GM23338 (cell line): ENCODE results near the gene SBF2. TPM values are rescaled to one million over a fixed set of nuclear protein-coding genes. Genes with fewer than 3 reads are reported as not detected.

Experiments
- ATAC-seq: fragments of 200-7000 bp; cut with Tn5 transposase; 3 replicates; pipeline ENCODE4 v1.9.1; 2020
- DNase-seq: peaks from one replicate; pipeline ENCODE4 v3.0.0-alpha.2; 2015; ENCODE audit warnings: low spot score
- H2AFZ ChIP-seq: fragments of 200-600 bp; sonication (generic); 2 replicates; pipeline ENCODE4 v1.8.0; 2016; ENCODE audit warnings: antibody characterized with exemption, mild to moderate bottlenecking, moderate library complexity
- H3F3A ChIP-seq: fragments of 200-600 bp; sonication (generic); replicated peaks from 2 replicates; pipeline ENCODE4 v1.8.0; 2017; ENCODE audit warnings: antibody characterized with exemption, mixed run types, low read depth
- H3K27ac ChIP-seq: fragments of 200-600 bp; sonication (generic); 2 replicates; pipeline ENCODE4 v1.6.1; 2016; ENCODE audit warnings: low read depth
- H3K27me3 ChIP-seq: fragments of 200-600 bp; sonication (generic); 2 replicates; pipeline ENCODE4 v1.8.0; 2016; ENCODE audit warnings: mild to moderate bottlenecking, mixed run types, moderate library complexity; ENCODE audit not compliant: insufficient read depth
- H3K36me3 ChIP-seq: fragments of 200-600 bp; sonication (generic); 2 replicates; pipeline ENCODE4 v1.8.0; 2016; ENCODE audit warnings: mild to moderate bottlenecking; ENCODE audit not compliant: insufficient read depth
- H3K4me1 ChIP-seq: fragments of 200-600 bp; sonication (generic); 2 replicates; pipeline ENCODE4 v1.8.0; 2016; ENCODE audit warnings: mild to moderate bottlenecking, moderate library complexity; ENCODE audit not compliant: insufficient read depth
- H3K4me2 ChIP-seq: fragments of 200-600 bp; sonication (generic); 2 replicates; pipeline ENCODE4 v1.7.1; 2017; ENCODE audit warnings: mixed run types
- H3K4me3 ChIP-seq: fragments of 200-600 bp; sonication (generic); 2 replicates; pipeline ENCODE4 v1.6.1; 2016; ENCODE audit warnings: mixed run types
- H3K79me2 ChIP-seq: fragments of 200-600 bp; sonication (generic); replicated peaks from 2 replicates; pipeline ENCODE4 v1.8.0; 2017; ENCODE audit warnings: mild to moderate bottlenecking; ENCODE audit not compliant: insufficient read depth
- H3K9me2 ChIP-seq: fragments of 200-600 bp; sonication (generic); 2 replicates; pipeline ENCODE4 v1.8.0; 2017; ENCODE audit not compliant: insufficient read depth
- H4K20me1 ChIP-seq: fragments of 200-600 bp; sonication (generic); replicated peaks from 2 replicates; pipeline ENCODE4 v1.8.0; 2017; ENCODE audit warnings: mild to moderate bottlenecking; ENCODE audit not compliant: insufficient read depth
- H3K27ac Mint-ChIP-seq: 2 replicates; pipeline ENCODE4 v1.8.0; 2020; ENCODE audit warnings: inconsistent platforms, mild to moderate bottlenecking, moderate library complexity, mixed read lengths
- H3K27me3 Mint-ChIP-seq: 3 replicates; pipeline ENCODE4 v1.8.0; 2022; ENCODE audit warnings: low read depth, mild to moderate bottlenecking, moderate library complexity, mixed read lengths, inconsistent platforms; ENCODE audit not compliant: insufficient read depth, poor library complexity
- H3K36me3 Mint-ChIP-seq: 3 replicates; pipeline ENCODE4 v1.8.0; 2021; ENCODE audit warnings: low read depth, mild to moderate bottlenecking, inconsistent platforms, moderate library complexity, mixed read lengths
- H3K4me1 Mint-ChIP-seq: 3 replicates; pipeline ENCODE4 v1.8.0; 2020; ENCODE audit warnings: mild to moderate bottlenecking, inconsistent platforms, mixed read lengths
- H3K4me3 Mint-ChIP-seq: 3 replicates; pipeline ENCODE4 v1.8.0; 2021; ENCODE audit warnings: moderate library complexity, mild to moderate bottlenecking, inconsistent platforms, mixed read lengths
- H3K9me3 Mint-ChIP-seq: 3 replicates; pipeline ENCODE4 v1.8.0; 2020; ENCODE audit warnings: moderate library complexity, mild to moderate bottlenecking, inconsistent platforms, mixed read lengths
- CREB1 ChIP-seq: fragments of 250-450 bp; sonication (Bioruptor Pico); IDR thresholded peaks from 2 replicates; pipeline ENCODE4 v1.5.0; 2020; ENCODE audit warnings: low read depth, mild to moderate bottlenecking, moderate library complexity
- CTCF ChIP-seq, 2 experiments: fragments of 200-600 bp in 1 of 2; sonication (generic) in 1 of 2; conservative IDR thresholded peaks; 2 replicates each; pipeline versions ENCODE4 v1.5.1 to v1.6.1; 2016 to 2017; ENCODE audit warnings: antibody characterized with exemption in 2 of 2, low read depth in 2 of 2, mild to moderate bottlenecking in 2 of 2, moderate library complexity in 1 of 2
- EZH2 ChIP-seq: fragments of 200-600 bp; sonication (generic); IDR thresholded peaks from one replicate; pipeline ENCODE4 v1.8.0; 2017; ENCODE audit warnings: antibody characterized with exemption, mild to moderate bottlenecking, low read depth; ENCODE audit not compliant: unreplicated experiment
- EZH2phosphoT487 ChIP-seq: fragments of 200-600 bp; sonication (generic); IDR thresholded peaks from one replicate; pipeline ENCODE4 v1.8.1; 2018; ENCODE audit warnings: antibody characterized with exemption; ENCODE audit not compliant: unreplicated experiment
- JUNB ChIP-seq: IDR thresholded peaks from one replicate; pipeline ENCODE4 v1.6.1; 2016; ENCODE audit warnings: antibody characterized with exemption; ENCODE audit not compliant: unreplicated experiment
- NANOG ChIP-seq: IDR thresholded peaks from 2 replicates; pipeline ENCODE4 v1.6.1; 2016; ENCODE audit warnings: antibody characterized with exemption, borderline replicate concordance
- POLR2AphosphoS5 ChIP-seq: IDR thresholded peaks from 2 replicates; pipeline ENCODE4 v1.6.1; 2016; ENCODE audit warnings: antibody characterized with exemption, low read depth
- STAT1 ChIP-seq: IDR thresholded peaks from one replicate; pipeline ENCODE4 v1.6.1; 2016; ENCODE audit warnings: antibody characterized with exemption; ENCODE audit not compliant: unreplicated experiment
- ZNF114 ChIP-seq: fragments of 250-450 bp; sonication (Bioruptor Pico); IDR thresholded peaks from 2 replicates; pipeline ENCODE4 v1.5.0; 2020; ENCODE audit warnings: mild to moderate bottlenecking, moderate library complexity
- ZNF331 ChIP-seq: fragments of 250-450 bp; sonication (Bioruptor Pico); IDR thresholded peaks from 2 replicates; pipeline ENCODE4 v1.5.0; 2020; ENCODE audit warnings: low read depth, mild to moderate bottlenecking, moderate library complexity
- ZNF462 ChIP-seq: fragments of 250-450 bp; sonication (Bioruptor Pico); IDR thresholded peaks from 2 replicates; pipeline ENCODE4 v1.5.0; 2020; ENCODE audit warnings: mild to moderate bottlenecking, moderate library complexity
- polyA plus RNA-seq: library from polyadenylated mRNA; unstranded; fragments of >200 nt; fragmentation: Nextera tagmentation; extraction: Ambion mirVana; gene quantifications from 2 replicates; pipeline ENCODE4 v1.2.1, GENCODE V29; 2016
- total RNA-seq: library from RNA; depleted of rRNA; stranded (reverse); fragments of >200 nt; shearing (Covaris generic); gene quantifications from 2 replicates; pipeline ENCODE4 v1.2.3, GENCODE V29; 2014
- TF ChIP-seq, protein P1 (sequence below): IDR thresholded peaks from 2 replicates; pipeline ENCODE4 v1.6.1; 2016; ENCODE audit warnings: antibody characterized with exemption
- TF ChIP-seq, protein P2 (sequence below): IDR thresholded peaks from one replicate; pipeline ENCODE4 v1.6.1; 2018; ENCODE audit warnings: antibody characterized with exemption; ENCODE audit not compliant: unreplicated experiment

The SBF2 gene
- total and polyA plus RNA-seq, 2 experiments from 2014 or later: 25.6 to 53.5 TPM

DNA sequence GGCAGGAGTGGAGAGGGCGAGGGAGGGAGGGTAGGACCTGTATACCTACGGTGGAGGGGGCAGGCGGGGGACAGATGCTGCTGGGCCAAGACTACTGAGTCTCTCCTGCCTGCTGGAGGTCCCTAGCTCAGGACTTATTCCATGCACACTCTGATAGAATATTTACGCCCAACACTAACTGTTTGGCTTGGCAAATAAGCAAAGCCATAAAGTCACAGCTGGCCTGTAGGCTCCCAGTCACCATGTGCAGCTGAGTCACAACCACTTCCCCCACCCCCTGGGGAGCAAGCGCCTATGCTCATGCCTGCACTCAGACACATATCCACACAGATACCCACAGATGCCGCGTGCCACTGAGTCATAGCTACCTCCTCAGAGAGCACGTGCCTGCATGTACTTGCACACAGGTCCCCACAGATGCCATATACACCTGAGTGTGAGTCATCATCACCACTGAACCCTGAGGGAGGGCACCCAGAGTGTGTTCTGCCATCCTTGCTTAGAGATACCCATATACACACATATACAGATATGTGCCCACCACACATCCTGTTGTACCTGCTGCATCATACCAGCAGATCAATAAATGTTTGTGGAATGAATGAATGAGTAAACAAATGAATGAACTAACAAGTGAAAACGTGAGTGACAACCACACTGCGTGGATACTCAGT, 534.4 kb downstream of the SBF2 start:
- no peaks in the 10 kb centered on the region; the same call in 2 of the 3 replicates for H3K36me3 Mint-ChIP-seq
- Histone ChIP-seq H3K79me2 (no peaks in the 10 kb centered on the region), H3K4me3 (no peak overlapping the region), H3K4me2 (peak overlapping the region; percentile 71; the same call in 1 of the 2 replicates), H3F3A (0 out of 2 replicates have a peak, but pooled peaks cover 7% of the 10 kb centered on the region), H3K9me2 (peaks cover 15% of the 10 kb centered on the region), H3K4me1 (peaks cover 23% of the 10 kb centered on the region), H3K27ac (no peak overlapping the region), H3K36me3 (no peaks in the 10 kb centered on the region), H3K27me3 (no peaks in the 10 kb centered on the region), H2AFZ (peak overlapping the region; percentile 99; the same call in 1 of the 2 replicates), H4K20me1 (no peaks in the 10 kb centered on the region)
- H3K27me3 Mint-ChIP-seq: peaks cover 6% of the 10 kb centered on the region
- peak overlapping the region; percentile 58; the same call in 2 of the 3 replicates for H3K4me3 Mint-ChIP-seq
- H3K4me1 Mint-ChIP-seq: peaks cover 25% of the 10 kb centered on the region
- TF ChIP-seq ZNF114: no peak
- TF ChIP-seq, protein P1, sequence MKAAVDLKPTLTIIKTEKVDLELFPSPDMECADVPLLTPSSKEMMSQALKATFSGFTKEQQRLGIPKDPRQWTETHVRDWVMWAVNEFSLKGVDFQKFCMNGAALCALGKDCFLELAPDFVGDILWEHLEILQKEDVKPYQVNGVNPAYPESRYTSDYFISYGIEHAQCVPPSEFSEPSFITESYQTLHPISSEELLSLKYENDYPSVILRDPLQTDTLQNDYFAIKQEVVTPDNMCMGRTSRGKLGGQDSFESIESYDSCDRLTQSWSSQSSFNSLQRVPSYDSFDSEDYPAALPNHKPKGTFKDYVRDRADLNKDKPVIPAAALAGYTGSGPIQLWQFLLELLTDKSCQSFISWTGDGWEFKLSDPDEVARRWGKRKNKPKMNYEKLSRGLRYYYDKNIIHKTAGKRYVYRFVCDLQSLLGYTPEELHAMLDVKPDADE: no peak
- no peak for TF ChIP-seq CTCF (conservative IDR thresholded peaks at IDR 0.05; ENCODE audit: low read depth in 2 of 2)
- TF ChIP-seq EZH2: no peak
- no peak for TF ChIP-seq JUNB
- no peak for TF ChIP-seq ZNF331
- TF ChIP-seq NANOG: no peak
- TF ChIP-seq EZH2phosphoT487: no peak
- no peak for TF ChIP-seq CREB1 (CRISPR knock-in tag)
- no peak for TF ChIP-seq ZNF462 (CRISPR knock-in tag)
- TF ChIP-seq STAT1: no peak
- TF ChIP-seq POLR2AphosphoS5: no peak
- TF ChIP-seq, protein P2, sequence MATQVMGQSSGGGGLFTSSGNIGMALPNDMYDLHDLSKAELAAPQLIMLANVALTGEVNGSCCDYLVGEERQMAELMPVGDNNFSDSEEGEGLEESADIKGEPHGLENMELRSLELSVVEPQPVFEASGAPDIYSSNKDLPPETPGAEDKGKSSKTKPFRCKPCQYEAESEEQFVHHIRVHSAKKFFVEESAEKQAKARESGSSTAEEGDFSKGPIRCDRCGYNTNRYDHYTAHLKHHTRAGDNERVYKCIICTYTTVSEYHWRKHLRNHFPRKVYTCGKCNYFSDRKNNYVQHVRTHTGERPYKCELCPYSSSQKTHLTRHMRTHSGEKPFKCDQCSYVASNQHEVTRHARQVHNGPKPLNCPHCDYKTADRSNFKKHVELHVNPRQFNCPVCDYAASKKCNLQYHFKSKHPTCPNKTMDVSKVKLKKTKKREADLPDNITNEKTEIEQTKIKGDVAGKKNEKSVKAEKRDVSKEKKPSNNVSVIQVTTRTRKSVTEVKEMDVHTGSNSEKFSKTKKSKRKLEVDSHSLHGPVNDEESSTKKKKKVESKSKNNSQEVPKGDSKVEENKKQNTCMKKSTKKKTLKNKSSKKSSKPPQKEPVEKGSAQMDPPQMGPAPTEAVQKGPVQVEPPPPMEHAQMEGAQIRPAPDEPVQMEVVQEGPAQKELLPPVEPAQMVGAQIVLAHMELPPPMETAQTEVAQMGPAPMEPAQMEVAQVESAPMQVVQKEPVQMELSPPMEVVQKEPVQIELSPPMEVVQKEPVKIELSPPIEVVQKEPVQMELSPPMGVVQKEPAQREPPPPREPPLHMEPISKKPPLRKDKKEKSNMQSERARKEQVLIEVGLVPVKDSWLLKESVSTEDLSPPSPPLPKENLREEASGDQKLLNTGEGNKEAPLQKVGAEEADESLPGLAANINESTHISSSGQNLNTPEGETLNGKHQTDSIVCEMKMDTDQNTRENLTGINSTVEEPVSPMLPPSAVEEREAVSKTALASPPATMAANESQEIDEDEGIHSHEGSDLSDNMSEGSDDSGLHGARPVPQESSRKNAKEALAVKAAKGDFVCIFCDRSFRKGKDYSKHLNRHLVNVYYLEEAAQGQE: no peak
- DNase-seq: no peak
- no peak overlapping the region for H3K27ac Mint-ChIP-seq
- no peaks in the 10 kb centered on the region for H3K9me3 Mint-ChIP-seq
- ATAC-seq: no peak
